Mucosa of descending colon (tissue), 3 donors: ENCODE measurements around the gene TOX2. TPM values are rescaled to one million over a fixed set of nuclear protein-coding genes. Genes with fewer than 3 reads are reported as not detected.
A peak's percentile ranks its signal among the peaks of the same experiment; 100 is the strongest.

Source experiments
- ATAC-seq: fragments of 200-7000 bp; cut with Tn5 transposase; one replicate; pipeline ENCODE4 v1.9.1; 2020; ENCODE audit warnings: mild to moderate bottlenecking, moderate library complexity
- DNase-seq, 3 donors: peaks; one replicate each; pipeline ENCODE4 v3.0.0-alpha.2; 2020
- H3K36me3 ChIP-seq: fragments of 200-600 bp; one replicate; pipeline ENCODE4 v1.8.0; 2021; ENCODE audit warnings: low read depth, mild to moderate bottlenecking
- H3K4me1 ChIP-seq: fragments of 200-600 bp; one replicate; pipeline ENCODE4 v1.8.0; 2021; ENCODE audit warnings: low read depth, mild to moderate bottlenecking
- H3K4me3 ChIP-seq: fragments of 200-600 bp; one replicate; pipeline ENCODE4 v1.8.0; 2021; ENCODE audit warnings: mild to moderate bottlenecking
- H3K9me3 ChIP-seq: fragments of 200-600 bp; one replicate; pipeline ENCODE4 v1.8.0; 2021; ENCODE audit warnings: mild to moderate bottlenecking
- CTCF ChIP-seq: fragments of 200-600 bp; IDR thresholded peaks from one replicate; pipeline ENCODE4 v1.8.0; 2022; ENCODE audit warnings: antibody characterized with exemption, mild to moderate bottlenecking
- intact Hi-C, 2 donors: fragments of 100-400 bp; cut with DNase I in 1 of 2; cut with micrococcal nuclease in 1 of 2; formaldehyde crosslinking; loops; one replicate each; pipeline versions ENCODE4 v1.11.0 to v1.11.1; 2022; cut with DNase I, micrococcal nuclease
- total RNA-seq, 3 donors: library from RNA; stranded (reverse); fragmentation: NEBNext Ultra II Directional in 2 of 3; extraction: Animal tissue kit (Norgen Biotek cat#: 25700) in 2 of 3; gene quantifications; one replicate each; pipeline versions ENCODE4 v1.2.1 to v1.2.4, GENCODE V29; 2021 to 2023
- donor health status: DM: no; HTN: no; CAD: no; lungs with moderate emphysema.
- donor health status: DM: no; HTN: no; CAD: no.
- donor health status: DM: no; HTN: yes; CAD: no.

TOX2 gene
- total RNA-seq, 3 donors from 2014 or later, result 2.9 to 6.1 (median 5.5) TPM

GRCh38 chr20:44054849-44055248, 140.2 kb downstream of the TOX2 start:
- Histone ChIP-seq H3K4me1 (no peaks in the 10 kb centered on the region), H3K9me3 (no peaks in the 10 kb centered on the region), H3K36me3 (no peaks in the 10 kb centered on the region), H3K4me3 (no peak overlapping the region)
- intact Hi-C loops, result no loop called here
- TF ChIP-seq CTCF, result no peak
- no peak for DNase-seq
- ATAC-seq, result no peak

GRCh38 chr20:44056010-44056698, 141.5 kb downstream of the TOX2 start:
- Histone ChIP-seq H3K4me1 (no peaks in the 10 kb centered on the region), H3K9me3 (no peaks in the 10 kb centered on the region), H3K4me3 (no peak overlapping the region), H3K36me3 (no peaks in the 10 kb centered on the region)
- TF ChIP-seq CTCF, result peak; percentile 17
- DNase-seq (peak in 1 of 3 donors; percentile 44), ATAC-seq (peak; percentile 57)
- intact Hi-C loops, result no loop called here

GRCh38 chr20:44057698-44058675, 143.3 kb downstream of the TOX2 start:
- H3K36me3 ChIP-seq, result no peaks in the 10 kb centered on the region
- H3K4me3 ChIP-seq, result no peak overlapping the region
- intact Hi-C loops, result no loop called here
- no peak for ATAC-seq
- no peaks in the 10 kb centered on the region for H3K4me1 ChIP-seq
- no peak for TF ChIP-seq CTCF
- DNase-seq, result no peak
- no peaks in the 10 kb centered on the region for H3K9me3 ChIP-seq

- no peaks in the 10 kb centered on the region for H3K4me1 ChIP-seq
- no peak for DNase-seq
- intact Hi-C loops, result no loop called here
- no peak for ATAC-seq
- H3K36me3 ChIP-seq, result no peaks in the 10 kb centered on the region
- H3K4me3 ChIP-seq, result no peak overlapping the region
- no peaks in the 10 kb centered on the region for H3K9me3 ChIP-seq
- no peak for TF ChIP-seq CTCF
Measured at GRCh38 chr20:44064501-44065400, 150.1 kb downstream of the TOX2 start.
